T47D (cell line): ENCODE data around the gene TUBGCP4.
A peak's percentile ranks its signal among the peaks of the same experiment; 100 is the strongest.

ENCODE experiments used
- DNase-seq, 2 experiments: peaks; one replicate each; pipeline versions ENCODE4 v3.0.0 to v3.0.0-alpha.2; 2011 to 2012; ENCODE audit warnings: low read depth in 1 of 2, low spot score in 1 of 2
- JUND ChIP-seq: IDR thresholded peaks from 2 replicates; pipeline ENCODE4 v1.6.1; 2012; ENCODE audit warnings: low read depth
- in situ Hi-C: cut with HindIII; loops from 2 replicates; pipeline ENCODE4 v1.10.0; 2016; ENCODE audit warnings: low sequenced_read_pairs, low pct_unique_long_range_greater_than_20kb

TUBGCP4 gene

GRCh38 chr15:43410572-43411214 is 39.8 kb downstream of the TUBGCP4 start:
- in situ Hi-C loops, result no loop called here
- no peak for TF ChIP-seq JUND
- DNase-seq, result no peak

DNA sequence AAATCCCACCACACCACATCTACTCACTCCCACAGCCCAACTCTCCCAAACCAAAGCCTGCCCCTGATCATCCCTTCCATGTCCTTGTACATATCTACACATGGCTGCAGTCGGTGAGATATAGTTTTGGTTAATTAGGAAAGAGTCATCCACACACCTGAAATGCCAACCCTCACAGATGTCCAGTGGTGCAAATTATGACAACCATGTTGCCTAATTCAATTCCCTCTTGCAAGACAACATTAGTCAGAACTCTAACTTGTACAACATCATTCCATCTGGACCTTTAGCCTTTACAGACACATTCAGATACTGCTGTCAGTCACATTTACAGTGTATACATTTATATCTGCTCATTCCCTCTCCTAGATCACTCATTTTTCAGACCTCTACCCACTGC is 41.2 kb downstream of the TUBGCP4 start:
- no peak for TF ChIP-seq JUND
- in situ Hi-C loops, result no loop called here
- DNase-seq, result no peak

DNA sequence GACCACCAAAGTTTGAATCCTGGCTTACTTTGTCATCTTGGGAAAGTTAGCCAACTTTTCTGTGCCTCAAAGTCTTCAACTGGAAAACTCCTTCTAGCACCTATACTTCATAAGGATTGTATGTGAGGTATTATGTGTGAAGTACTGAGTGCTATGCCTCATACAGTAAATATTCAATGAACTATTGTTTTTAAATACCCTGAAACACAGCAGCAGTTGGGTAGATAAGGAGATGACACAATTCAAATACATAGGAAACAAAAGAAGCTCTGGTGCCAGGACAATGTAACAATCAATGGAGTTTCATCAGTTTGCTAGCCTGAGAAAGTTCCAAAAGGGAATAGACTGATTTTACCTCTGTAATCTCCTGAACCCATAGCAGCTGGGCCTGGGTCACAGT is 43.3 kb downstream of the TUBGCP4 start:
- in situ Hi-C loops, result no loop called here
- no peak for DNase-seq
- no peak for TF ChIP-seq JUND

DNA sequence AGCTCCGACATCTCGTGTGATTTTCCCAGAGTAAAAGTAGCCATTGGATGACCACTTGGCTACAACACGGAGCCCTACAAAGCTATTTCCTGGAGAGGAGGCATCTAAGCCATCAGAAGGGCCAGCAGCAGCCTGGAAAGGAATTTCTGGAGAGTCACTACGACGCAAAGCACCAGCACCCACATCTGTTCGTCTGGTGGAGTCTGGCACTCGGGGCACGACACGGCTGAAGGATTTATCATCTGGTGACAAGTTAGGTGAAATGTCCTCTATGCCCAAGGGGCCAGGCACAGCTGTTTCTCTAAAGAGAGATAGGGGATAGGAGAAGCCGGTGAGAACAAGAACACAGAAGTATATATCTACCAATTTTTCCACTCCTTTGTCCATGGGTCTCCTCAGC is 49.5 kb downstream of the TUBGCP4 start:
- TF ChIP-seq JUND, result no peak
- in situ Hi-C loops, result no loop called here
- DNase-seq, result no peak

DNA sequence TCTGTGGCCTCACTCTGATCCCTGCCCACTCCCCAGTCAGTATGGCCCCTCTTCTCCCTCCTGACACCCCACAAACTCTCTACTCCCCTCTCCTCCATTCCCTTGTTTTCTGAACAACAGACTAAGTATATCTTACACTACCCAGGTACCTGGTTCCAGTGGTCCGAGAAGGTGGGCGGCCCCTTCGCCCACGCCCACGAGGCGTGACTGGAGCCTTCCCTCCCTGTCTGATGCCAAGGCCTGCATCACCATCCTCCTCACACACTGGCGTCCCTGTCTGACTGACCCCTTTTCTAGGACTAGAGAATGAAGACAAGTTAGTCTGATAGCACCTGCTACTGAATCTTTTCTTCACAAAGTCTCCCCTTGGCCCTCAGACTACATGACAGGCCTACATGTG is 50.0 kb downstream of the TUBGCP4 start:
- DNase-seq, result no peak

GRCh38 chr15:43423793-43424192 is 52.9 kb downstream of the TUBGCP4 start:
- in situ Hi-C loops, result no loop called here
- DNase-seq, result no peak
- no peak for TF ChIP-seq JUND

More for the DNA sequence above, 50.0 kb downstream of the TUBGCP4 start:
- in situ Hi-C loops, result no loop called here
- TF ChIP-seq JUND, result no peak

GRCh38 chr15:43429687-43430086 is 58.8 kb downstream of the TUBGCP4 start:
- in situ Hi-C loops, result no loop called here
- no peak for TF ChIP-seq JUND
- no peak for DNase-seq

- TF ChIP-seq JUND, result no peak
- in situ Hi-C loops, result no loop called here
- no peak for DNase-seq
These were observed 62.3 kb downstream of the TUBGCP4 start for GRCh38 chr15:43433165-43433564.

DNA sequence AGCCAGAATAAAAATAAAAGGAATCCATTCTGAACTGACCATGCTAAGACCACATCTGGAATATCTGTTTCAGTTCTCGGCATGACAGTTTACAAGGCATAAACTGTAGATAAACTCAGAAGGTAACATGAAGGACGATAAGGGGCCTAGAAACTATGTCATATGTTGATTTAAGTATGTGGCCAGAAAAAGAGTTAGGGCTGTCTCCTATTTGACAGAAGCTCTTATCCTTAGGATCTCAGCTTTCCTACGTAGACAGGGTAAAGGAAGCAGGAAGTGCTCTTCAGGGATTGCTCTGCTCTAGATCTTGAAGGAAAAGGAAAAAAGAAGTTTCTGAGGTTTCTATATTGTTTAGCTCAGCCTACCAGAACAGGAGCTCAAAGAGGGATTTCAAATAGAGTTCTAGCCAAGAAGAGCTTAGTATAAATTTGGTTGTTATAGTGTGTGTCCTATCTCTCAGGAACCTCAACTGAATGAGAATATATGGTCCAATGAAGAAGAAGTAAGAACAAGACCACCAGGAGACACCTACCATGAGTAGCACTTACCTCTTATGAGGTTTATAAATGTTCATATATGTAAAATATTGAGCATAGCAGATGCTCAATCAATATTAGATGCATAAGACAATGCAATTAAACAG is 62.9 kb downstream of the TUBGCP4 start:
- in situ Hi-C loops, result no loop called here
- no peak for DNase-seq
- TF ChIP-seq JUND, result no peak

DNA sequence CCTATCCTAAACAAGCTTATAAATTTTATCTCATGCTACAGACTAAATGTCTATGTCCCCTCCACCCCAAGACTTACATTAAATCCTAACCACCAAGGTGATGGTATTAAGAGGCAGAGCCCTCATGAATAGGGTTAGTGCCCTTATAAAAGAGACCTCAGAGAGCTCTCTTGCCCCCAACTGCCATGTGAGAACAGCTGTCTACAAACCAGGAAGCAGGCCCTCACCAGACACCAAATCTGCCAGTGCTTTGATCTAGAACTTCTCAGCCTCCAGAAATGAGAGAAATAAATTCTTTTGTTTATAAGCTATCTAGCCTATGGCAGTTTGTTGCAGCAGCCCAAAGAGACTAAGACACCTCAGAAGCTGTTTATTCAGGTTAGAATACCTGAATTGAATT is 63.5 kb downstream of the TUBGCP4 start:
- in situ Hi-C loops, result no loop called here
- DNase-seq, result no peak
- no peak for TF ChIP-seq JUND

DNA sequence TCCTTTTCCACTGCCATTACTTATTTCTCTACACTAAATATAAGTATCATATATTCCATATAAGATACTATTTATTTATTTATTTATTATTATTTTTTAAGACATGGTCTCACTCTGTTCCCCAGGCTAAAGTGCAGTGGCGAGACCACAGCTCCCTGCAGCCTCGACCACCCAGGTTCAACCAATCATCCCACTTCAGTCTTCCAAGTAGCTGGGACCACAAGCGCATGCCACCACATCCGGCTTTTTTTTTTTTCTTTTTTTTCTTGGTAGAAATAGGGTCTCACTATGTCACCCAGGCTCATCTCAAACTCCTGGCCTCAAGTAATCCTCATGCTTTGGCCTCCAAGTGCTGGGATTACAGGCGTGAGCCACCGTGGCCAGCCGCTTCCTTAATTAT is 65.5 kb downstream of the TUBGCP4 start:
- TF ChIP-seq JUND, result no peak
- DNase-seq, result no peak
- in situ Hi-C loops, result no loop called here

- in situ Hi-C loops, result no loop called here
- TF ChIP-seq JUND, result no peak
- DNase-seq, result no peak
These were observed 68.4 kb downstream of the TUBGCP4 start for GRCh38 chr15:43439268-43439667.

- TF ChIP-seq JUND, result no peak
- DNase-seq, result peak in 1 of 2 experiments; percentile 56
- in situ Hi-C loops, result no loop called here
These were observed 69.9 kb downstream of the TUBGCP4 start for GRCh38 chr15:43440721-43441281.
